Dermis blood vessel endothelial cell (primary cell): ENCODE measurements around the gene UBE2Z. TPM values are rescaled to one million over a fixed set of nuclear protein-coding genes. Genes with fewer than 3 reads are reported as not detected.
"Not testable (repeated sequence)": the region's sequence is repeated elsewhere in the genome, so short reads cannot be mapped to it uniquely, and the experiment has no call there.

Source experiments
- DNase-seq: peaks from one replicate; pipeline ENCODE4 v3.0.0; 2010
- total RNA-seq: library from RNA; depleted of rRNA; stranded (reverse); fragments of >200 nt; gene quantifications from 2 replicates; pipeline ENCODE4 v1.2.3, GENCODE V29; 2014

The UBE2Z gene
- 71.0 and 75.1 TPM in 2 replicates for total RNA-seq

DNA sequence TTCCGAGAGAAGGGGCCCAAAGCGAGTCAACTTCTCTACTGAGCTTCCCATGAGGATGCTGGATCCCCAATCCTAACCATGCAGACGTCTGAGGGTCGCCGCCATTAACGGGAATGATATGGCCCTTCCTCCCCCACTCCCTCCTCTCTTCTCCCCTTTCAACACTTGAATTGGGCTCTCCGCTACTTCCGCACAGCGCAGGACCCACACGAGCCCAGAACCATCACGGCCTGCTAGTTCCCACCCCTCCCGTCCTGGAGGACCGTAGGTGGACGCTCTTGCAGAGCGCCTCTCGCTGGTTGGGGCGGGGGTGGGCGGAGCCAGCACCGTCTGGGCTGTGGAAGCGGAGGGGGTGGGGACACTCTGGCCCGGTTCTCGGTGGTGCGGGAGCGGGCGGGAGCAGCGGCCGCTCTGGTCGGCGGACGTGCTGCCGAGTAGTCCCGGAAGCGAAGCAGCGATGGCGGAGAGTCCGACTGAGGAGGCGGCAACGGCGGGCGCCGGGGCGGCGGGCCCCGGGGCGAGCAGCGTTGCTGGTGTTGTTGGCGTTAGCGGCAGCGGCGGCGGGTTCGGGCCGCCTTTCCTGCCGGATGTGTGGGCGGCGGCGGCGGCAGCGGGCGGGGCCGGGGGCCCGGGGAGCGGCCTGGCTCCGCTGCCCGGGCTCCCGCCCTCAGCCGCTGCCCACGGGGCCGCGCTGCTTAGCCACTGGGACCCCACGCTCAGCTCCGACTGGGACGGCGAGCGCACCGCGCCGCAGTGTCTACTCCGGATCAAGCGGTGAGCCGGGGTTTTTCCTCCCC lies at the start of gene UBE2Z:
Gene UBE2Z, plus strand, starts transcription at position 361 of the 797 bp plus-strand sequence. Its CDS starts 97 bp downstream, at position 458.
- peak; percentile 96 for DNase-seq

DNA sequence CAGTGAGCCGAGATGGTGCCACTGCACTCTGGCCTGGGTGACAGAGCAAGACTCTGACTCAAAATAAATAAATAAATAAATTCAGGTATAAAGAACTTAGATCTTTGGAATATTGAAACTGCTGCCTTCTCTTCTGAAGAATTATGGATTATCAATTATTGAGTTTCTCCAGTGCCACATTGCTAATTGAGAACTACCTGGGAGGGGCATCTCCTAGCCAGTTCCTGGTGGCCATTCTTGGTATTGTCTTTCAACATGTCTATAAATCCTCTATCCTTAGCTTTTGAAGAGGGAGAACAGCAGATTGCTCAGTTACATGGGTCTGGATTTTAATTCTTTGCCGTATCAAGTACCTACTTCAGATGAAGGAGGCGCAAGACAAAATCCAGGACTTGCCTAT lies 48.2 kb upstream of the UBE2Z start:
- no peak for DNase-seq

DNA sequence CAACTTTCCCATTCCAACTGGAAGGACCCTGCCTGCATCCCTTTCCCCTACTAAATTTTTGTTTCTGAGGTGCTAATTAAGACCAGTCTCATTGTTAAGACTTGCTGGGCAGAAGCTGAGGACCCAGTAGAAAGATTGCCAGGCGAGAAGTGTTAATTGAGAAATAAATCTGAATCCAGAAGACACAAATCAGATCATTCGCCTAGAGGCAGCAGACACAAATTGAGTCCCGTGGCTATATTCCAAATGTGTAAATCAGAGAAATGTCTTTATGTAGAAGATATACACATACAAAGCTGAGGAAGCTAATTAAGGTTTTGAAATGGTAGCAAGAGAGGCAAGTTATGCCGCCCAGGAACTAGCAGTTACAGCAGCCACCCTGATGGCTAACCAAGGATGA lies 47.8 kb upstream of the UBE2Z start:
- DNase-seq: no peak

DNA sequence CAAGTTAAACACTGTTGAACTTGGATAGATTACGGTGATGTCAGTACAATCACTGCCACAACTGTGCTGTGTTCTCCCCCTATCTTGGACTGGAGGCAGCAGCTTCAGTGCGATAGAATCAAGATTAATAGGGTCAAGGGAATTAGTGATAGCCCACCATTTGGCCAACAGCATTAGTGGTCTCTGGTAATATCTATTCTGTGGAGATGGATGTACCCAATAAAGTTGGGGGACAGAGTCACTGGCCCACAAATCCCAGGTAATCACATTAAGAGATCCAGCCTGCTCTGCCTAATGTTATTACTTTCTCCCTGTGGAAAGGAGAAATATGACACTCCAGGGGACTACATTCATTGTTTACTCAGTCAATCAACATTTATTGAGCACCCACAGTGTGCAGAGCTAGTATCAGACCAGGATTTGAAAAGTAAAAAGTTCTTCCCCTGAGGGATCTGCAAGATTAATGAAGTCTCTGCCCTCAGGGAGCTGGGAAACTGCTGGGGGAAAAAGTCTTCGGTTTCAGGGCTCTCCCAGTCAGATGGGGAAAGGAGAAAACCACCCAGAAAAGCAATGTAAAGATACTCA lies 39.2 kb upstream of the UBE2Z start:
- DNase-seq: no peak

DNA sequence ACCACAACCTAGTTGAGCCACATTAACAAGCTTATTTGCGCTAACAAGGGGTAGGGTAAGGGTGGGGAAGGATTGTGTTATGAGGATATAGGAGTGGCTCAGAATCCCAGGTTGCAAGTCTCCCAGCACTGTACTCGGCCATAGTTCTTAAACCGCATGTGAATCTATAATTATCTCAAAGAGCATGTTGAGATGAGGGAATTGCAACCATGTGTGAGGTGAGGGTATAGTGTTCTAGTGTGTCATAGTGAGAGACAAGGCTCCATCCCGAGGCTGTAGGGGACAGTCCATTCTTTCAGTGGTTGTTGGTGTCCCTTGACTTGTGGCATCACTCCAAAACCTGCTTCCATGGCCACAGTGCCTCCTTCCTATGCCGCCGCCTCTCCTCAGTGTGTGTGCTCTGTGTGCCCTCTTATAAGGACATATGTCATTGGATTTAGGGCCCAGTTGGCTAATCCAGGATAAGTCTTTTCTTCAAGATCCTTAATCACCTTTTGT lies 38.3 kb upstream of the UBE2Z start:
- no peak for DNase-seq

DNA sequence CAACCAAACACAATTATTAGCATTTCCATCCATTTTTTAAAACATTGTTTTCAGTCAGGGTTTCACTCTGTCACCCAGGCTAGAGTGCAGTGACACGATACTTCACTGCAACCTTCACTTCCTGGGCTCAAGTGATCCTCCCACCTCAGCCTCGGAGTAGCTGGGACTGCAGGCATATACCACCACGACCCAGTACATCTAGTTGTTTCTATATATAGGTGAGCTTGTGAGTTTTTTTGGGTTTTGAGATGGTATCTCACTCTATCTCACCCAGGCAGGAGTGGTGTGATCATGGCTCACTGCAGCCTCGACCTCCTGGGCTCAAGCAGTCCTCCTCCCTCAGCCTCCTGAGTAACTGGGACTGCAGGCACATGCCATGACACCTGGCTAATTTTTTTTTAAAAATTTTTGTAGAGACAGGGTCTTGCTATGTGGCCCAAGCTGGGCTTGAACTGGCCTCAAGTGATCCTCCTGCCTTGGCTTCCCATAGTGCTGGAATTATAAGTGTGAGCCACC lies 37.1 kb upstream of the UBE2Z start:
- DNase-seq: no peak

DNA sequence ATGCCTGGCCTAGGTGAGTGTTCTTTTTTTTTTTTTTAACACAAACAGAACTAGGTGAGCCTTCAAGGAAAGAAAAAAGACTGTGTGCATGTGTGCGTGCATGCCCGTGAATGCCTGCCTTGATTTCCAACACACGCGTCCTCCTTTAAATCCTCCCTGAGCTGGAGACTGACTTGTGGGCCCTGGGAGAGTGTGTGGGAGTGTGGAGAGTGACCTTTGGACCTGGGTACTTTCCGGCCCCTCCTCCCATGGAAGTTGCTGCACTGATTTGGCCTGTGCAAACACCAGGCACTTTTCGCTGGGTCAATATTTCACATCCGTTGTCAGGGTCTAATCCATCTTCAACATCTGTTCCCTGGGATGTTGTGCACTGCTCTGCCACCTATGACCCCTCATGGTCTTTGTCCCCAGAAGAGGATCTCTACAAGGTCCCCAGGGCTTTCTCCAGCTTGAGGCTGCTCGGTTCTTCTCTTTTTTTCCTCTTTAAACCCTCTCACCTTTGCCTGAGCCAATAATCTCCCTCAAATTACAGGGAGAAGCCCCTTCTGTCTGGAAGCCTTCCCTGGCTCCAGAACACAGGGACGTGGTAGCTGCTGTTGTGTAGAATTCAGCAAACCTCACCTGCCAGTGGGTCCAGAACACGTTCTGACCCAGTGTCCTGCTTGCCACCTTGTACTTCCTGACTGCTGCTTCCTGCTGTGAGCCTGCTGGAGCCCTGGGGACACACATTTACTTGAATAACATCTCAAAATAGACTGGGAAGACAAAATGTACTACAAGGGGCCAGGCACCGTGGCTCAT lies 36.5 kb upstream of the UBE2Z start:
- peak; percentile 60 for DNase-seq

DNA sequence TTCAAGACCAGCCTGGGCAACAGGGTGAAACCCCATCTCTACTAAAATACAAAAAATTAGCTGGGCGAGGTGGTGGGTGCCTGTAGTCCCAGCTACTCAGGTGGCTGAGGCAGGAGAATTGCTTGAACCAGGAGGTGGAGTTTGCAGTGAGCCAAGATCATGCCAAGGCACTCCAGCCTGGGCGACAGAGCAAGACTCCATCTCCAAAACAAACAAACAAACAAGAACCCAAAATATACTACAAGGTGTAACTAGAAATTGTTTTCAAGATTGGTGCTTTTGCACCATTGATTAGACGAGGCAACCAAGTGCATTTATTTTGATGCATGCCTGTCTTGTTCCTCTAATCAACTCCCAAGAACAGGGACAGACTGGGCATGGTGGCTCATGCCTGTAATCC lies 35.8 kb upstream of the UBE2Z start:
- not testable (repeated sequence) for DNase-seq

DNA sequence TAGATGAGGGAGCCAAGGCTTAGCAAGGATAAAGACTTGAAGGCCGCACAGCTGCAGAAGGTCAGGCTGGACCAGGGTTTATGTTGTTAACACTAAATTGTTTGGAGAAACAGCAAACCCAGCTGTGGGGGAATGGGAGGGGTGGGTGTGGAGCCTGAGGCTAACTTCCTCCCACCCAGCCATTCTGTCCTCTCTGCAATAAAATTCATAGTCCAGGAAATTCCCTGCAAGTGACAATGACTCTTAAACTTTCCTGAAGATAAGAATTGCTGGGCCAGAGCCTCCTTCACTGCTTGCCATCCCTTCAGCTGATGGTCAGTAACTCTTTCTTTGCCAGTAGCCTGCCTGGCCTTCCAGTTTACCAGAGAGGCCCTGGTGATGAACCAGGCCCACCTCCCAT lies 35.0 kb upstream of the UBE2Z start:
- no peak for DNase-seq

DNA sequence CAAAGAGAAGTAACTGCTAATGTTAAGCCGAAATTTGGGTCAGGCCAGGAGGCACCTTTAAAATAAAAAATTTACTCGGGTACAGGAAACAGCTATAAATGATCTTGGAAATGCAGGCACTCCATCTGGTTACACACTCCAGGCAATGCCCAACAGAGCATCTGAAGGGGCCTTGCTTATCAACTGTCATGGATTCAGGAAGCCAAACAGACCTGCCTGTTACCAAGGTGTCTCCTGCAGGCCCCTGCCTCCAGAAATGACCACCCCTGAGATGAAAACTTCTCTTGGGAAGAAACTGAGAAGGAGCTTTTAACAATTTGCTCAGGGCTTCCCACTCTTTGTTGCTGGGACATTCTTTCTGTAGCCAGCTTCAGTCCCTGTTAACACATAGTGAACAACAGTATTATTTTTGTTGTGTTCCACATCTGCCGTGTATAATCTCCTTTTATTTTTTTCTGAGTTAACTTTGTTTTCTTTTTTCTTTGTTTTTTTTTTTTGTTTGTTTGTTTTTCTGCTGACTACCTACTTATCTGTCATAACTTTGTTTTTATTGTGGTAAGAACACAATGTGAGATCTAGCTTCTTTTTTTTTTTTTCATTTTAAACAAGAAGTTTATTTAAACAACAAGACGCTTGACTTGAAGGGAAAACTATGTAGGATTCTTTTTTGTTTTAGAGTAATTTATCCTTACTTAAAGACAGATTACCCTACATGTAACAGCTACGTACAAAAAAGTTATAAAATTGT lies 34.3 kb upstream of the UBE2Z start:
- no peak for DNase-seq

DNA sequence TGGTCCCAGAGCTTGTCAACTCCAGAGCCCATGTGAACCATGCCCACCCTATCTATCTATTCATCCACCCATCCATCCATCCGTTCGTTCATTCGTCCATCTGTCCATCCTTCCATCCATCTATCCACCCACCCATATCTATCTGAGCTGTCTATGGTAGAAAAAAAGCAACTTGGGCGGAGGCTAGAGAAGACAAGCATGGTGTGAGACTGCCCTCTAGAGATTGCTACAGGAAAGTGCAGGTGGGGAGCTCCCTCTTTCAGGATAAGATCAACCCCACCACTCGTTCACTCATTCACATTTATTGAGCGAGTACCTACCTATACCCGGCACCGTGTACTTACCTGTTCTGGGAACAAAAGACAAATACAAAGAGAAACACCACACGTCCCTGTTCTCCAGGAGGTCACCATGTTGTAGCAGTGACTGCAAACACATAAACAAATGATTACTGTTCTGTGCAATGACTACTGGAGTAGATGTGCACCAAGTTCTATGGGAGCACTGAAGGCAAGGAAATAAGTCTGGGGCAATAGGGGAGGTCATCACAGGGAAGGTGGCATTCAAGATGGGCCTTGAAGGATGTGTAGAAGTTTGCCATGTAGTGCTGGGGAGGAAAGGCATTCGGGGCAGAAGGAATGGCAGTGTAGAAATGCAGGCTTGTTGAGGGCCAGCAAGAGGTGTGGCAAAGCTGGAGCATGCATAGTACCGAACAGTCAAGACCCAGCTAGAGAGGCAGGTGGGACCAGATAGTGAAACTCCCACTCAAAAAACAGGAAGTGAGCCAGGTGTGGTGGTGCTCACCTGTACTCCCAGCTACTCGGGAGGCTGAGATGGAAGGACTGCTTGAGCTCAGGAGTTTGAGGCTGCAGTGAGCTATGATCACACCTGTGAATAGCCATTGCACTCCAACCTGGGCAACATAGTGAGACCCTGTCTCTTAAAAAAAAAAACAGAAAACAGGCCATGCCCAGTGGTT lies 29.0 kb upstream of the UBE2Z start:
- DNase-seq: peak; percentile 86

DNA sequence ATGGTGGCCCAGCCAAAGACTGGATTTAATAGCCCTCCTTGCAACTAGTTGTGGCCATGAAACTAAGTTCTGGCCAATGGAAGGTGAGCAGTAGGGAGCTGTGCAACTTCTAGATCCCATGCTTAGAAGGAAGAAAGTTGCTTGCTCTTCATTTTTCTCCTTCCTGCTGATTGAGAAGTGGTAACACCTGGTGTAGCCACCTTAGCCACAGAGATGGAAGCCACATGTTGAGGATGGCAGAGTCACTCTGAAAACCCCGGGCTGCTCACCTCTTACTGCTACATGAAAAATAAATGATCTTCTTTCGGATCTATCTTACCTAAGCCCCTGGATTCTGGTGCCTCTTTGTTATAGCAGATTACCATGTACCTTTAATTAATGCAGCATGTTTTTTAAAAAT lies 25.9 kb upstream of the UBE2Z start:
- no peak for DNase-seq

DNA sequence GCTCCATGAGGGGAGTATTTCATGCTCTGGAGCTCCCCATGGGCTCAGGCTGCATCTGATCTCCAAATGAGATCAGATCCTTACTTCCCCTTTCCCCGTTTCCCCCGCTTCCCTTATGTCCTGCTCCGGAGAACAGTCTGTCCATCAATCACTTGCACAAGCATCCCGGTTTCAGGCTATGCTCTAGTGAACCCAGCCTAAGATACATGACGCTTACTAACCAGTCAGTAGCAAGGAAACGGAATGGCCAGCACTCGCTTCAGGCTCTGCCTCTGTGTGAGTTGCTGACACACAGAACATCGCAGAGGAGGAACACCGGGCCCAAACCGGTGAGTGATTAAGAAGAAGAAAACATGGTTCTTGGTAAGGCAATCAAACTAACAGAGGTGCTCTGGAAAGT lies 25.0 kb upstream of the UBE2Z start:
- DNase-seq: no peak

DNA sequence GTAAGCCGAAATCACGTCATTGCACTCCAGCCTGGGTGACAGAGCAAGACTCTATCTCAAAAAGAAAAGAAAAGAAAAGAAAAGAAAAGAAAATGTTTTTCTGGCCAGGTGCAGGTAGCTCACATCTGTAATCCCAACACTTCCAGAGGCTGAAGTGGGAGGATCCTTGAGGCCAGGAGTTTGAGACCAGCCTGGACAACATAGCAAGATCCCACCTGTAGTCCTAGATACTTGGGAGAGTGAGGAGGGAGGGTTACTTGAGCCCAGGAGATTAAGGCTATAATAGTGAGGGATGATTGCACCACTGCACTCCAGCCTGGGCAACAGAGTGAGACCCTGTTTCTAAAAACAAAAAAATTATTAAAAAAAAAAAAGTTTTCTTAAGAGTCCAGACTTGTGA lies 18.1 kb upstream of the UBE2Z start:
- no peak for DNase-seq

DNA sequence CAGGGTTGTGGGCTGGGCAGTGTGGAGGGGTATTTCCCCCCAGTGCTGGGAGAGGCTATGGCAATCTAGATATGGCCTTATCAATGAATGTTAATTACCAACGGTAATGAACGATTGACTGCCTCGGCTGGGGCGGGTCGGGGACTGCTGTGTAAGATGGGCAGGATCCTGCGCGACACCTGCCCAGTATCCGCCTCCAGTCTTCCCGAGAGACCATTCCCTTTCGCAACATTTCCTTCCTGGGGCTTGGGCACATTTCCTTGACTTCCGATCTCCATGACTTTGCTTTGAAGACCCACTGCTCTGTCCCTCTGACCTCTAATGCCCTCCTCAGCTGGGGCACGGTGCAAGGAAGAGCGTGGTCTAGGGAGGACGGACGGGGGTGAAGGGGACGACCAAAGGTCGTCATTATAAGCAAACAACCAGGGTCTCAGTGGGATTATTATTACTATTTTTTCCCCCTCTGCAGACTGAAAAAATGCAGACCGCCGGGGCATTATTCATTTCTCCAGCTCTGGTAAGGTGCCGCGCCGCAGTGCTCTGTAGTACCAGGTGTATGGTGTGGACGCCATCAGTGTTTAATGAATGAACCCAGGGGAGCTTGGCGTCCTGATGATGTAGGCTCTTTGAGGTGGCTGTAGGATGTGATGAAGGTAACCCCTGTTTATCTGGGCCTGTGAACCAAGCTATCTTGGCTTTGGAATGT lies 15.1 kb upstream of the UBE2Z start:
- peak; percentile 28 for DNase-seq

DNA sequence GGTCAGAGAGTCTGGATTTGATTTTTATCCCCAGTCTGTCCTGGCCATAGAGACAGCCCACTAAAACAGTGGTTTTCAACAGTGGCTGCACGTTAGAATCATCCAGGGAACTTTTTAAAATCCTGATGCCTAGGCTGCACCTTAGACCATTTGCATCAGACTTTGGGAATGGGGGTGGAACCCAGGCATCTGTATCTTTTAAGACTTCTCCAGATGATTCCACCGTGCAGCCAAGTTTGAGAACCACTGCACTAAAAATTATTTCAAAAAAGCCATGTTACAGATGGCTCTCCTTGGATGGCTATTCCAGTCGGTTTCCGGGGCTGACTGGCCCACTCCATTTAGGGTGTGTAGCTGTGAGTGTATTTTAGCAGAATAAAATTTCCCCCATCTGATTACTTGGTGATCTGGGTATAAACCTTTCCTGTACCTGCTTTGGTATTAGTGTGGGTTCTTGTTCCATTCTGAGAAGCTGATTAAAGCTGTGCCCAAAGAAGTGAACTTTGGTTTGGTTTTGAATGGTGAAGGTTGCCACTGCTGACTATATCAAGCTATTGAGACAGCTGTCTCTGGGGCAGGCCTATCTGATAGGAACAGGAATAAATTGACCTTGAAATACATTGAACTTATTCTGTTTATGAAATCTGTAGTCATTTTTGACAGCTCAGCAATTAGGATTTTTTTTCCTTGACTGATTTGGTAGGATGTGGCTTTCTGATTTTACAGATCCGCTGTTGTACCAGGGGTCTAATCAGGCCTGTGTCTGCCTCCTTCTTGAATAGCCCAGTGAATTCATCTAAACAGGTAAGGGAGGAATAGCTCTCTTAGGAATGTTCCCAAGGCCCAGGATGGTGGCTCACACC lies 14.3 kb upstream of the UBE2Z start:
- no peak for DNase-seq

DNA sequence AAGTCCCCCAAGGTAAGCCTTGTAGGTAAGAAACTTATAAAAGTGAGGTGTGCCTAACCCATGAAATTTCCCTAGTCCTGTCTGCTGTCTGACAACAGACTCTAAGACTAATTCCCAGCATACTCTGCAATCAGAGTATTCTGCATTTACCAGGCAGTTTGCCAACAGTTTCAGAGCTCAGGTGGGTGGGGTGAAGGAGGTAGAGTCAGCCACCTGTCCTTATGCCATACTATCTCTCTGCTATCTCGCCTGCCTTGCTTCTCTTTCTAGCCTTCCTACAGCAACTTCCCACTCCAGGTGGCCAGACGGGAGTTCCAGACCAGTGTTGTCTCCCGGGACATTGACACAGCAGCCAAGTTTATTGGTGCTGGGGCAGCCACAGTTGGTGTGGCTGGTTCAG lies 13.3 kb upstream of the UBE2Z start:
- no peak for DNase-seq

DNA sequence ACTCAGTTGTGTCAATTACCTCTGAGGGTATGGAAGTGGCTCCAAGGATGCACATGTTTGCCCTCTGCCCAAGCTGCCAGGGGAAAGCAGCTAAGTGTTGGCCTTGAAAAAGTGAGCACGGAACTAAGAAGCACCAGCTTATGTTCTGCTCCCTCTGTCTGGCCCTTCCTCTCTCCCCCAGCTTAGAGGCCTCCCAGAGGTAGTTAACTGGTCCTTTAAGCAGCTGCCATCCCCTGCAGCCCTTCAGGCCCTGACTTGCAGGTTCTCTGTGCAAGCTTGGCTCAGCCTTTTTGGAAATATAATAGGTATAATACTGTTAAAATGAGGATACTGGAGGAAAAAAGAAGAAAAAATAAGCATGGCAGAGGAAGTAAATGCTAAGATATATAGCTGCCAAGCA lies 7.0 kb upstream of the UBE2Z start:
- DNase-seq: no peak

DNA sequence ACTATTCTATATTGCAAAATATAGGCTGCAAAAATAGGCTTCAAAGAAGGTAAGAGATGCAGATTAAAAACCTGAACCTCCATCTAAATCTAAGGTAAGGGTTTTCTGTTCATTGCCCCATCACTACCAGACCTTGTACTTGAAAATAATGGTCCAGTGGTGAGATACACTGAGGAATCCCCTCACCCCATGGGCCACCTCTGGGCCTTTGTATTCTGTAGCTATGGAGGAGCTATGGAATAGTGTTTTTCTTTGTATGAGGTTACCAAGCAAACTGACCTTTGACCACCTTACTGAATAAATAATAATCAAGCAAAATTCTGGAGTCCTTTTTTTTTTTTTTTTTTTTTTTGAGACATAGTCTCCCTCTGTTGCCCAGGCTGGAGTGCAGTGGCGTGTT lies 4.8 kb upstream of the UBE2Z start:
- no peak for DNase-seq

DNA sequence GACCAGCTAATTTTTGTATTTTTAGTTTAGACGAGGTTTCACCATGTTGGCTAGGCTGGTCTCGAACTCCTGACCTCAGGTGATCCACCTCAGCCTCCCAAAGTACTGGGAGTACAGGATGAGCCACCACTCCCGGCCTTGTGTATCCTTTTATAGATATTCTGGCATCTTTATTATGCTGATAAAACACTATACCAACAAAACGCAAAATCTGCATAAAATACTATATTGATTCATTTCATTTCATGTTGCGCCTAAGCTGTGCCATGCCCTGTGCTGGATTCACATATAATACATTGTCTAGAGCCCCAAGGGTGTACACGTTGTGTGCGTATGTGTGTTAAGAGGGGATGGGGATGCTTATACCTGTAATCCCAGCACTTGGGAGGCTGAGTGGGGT lies 3.8 kb upstream of the UBE2Z start:
- no peak for DNase-seq
